WTC11 (cell line): ENCODE data around the gene TUB.

Source experiments
- CREM ChIP-seq: sonication (generic); formaldehyde crosslinking; IDR thresholded peaks from 2 replicates; pipeline ENCODE4 v1.8.1; 2022; ENCODE audit warnings: mild to moderate bottlenecking, missing genetic modification reagents, moderate library complexity
- CTCF ChIP-seq: fragments of 200-600 bp; IDR thresholded peaks from 2 replicates; pipeline ENCODE4 v1.8.0; 2022; ENCODE audit warnings: antibody characterized with exemption

GRCh38 chr11:8055091-8055835 lies 25.7 kb upstream of the TUB start:
- no peak for TF ChIP-seq CREM
- TF ChIP-seq CTCF: peak; percentile 85
